H4 (cell line): ENCODE data around the gene ADGRF4. TPM values are rescaled to one million over a fixed set of nuclear protein-coding genes. Genes with fewer than 3 reads are reported as not detected.
"Not testable (repeated sequence)": the region's sequence is repeated elsewhere in the genome, so short reads cannot be mapped to it uniquely, and the experiment has no call there.

Experiments
- DNase-seq: peaks from one replicate; pipeline ENCODE4 v3.0.0-alpha.2; 2015; ENCODE audit warnings: low spot score
- total RNA-seq: library from RNA; depleted of rRNA; stranded (reverse); fragments of >200 nt; shearing (Covaris generic); gene quantifications from 2 replicates; pipeline ENCODE4 v1.2.3, GENCODE V29; 2014; rRNA removed

Gene ADGRF4
- total RNA-seq, 1 experiment from 2014 or later = 0.81 TPM

DNA sequence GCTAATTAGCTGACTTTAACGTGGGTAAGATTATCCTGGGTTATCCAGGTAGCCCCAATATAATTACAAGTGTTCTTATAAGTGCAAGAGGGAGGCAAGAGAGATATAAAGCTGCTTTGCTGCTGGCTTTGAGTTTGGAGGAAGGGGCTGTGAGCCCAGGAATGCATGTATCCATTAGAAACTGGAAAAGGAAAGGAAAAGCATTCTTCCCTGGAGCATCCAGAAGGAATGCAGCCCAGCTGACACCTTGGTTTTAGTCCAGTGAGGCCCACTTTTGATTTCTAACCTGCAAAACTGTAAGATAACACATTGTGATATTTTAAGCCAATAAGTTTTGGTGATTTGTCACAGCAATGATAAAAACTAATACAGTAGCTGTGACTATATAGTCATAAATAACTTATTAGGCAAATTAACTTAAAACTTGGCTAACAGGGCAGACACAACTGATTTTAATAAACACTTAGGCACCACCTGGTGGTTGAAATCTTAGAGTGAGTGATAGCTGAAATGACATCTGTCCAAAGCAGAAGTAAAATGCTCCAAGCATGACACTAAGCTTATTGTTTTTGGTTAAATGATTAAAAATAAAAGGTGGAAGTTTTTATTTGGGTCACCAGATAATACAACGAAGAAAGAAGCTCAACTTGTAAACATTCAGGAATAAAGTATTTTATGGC is 35.6 kb downstream of the ADGRF4 start:
- DNase-seq = no peak

DNA sequence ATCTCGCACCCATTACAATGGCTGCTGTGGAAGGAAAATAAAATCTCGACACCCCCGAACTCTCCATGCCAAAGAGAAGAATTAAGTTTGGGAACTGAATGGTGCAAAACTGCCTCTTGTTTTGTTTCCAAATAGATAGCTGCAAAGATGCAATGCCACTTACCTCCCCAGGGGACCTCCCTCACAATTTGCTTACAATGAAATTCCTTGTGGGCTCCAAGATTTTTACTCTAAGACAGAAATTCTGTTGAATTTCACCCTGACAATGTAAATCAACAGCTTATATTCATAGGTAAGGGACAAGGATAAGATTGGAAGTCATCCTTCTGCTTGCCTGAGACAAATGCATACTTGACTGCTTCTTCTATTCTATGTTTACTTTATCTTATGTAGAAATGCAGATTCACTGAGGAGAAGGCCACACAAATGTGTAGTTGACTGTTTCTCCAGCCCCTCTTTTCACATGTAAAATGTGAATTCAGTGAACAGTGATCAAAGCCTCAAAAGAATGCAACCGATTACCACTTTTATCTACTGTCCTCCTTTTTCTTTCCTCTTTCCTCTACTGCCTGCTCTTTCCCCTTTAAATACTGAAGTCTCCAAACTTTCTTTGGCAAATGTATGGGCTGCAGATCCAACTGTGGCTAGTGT is 36.6 kb downstream of the ADGRF4 start:
- no peak for DNase-seq

DNA sequence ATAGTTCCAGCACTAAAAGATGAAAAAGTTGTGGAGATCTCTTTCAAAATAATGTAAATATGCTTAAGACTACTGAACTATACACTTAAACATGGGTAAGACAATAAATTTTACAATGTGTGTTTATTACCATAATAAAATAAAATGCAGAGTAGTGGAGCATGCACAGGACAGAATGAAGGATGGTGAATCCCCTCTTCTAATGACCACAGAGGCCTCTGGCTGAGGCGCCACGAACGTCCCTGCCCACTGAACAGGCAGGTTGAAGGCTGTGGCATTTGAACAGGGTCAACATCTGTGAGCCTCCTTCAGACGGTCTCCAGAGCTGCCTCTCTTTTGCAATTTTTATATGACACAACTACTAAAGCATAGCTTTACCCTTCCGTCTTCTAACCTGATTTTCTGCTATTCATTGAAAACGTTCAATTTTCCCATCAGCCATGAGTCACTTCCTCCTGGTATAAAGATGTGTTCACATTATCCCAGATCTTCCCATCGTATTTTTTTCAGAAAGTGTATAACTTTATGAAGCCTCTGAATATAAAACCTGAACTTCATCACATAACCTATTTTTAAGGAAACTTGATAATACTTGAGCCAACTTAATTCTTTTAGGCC is 37.8 kb downstream of the ADGRF4 start:
- DNase-seq = no peak

DNA sequence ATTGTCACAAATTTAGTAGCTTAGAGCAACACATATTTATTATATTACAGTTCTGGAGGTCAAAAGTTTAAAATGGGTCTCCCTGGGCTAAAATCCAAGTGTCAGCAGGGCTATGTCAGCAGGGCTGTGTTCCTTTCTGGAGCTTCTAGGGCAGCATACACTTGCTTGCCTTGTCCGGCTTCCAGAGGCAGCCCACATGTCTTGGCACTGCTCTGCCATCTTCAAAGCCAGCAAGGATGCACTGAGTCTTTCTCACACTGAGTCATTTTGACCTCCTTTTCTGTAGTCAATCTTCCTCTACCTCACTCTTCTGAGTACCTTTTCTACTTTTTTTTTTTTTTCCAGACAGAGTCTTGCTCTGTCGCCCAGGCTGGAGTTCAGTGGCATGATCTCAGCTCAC is 39.0 kb downstream of the ADGRF4 start:
- DNase-seq = peak; percentile 23

DNA sequence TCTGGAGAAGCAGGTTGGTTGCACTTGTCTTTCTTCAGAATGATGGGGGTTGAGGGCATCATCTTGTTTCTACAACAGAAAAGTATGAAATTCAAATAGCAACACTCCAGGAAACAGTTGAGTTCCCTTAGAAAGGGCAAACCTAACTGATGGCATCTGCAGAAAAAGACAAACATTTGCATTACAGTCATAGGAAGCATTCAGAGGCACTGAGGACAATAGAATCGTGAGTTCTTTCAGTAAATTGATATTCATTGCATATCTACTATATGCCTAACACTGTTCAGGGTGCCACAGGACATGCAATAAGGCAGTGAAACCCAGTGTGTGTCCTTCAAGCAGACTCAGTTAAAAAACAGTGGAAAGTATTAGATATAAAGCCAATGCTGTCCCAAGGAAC is 42.3 kb downstream of the ADGRF4 start:
- no peak for DNase-seq

DNA sequence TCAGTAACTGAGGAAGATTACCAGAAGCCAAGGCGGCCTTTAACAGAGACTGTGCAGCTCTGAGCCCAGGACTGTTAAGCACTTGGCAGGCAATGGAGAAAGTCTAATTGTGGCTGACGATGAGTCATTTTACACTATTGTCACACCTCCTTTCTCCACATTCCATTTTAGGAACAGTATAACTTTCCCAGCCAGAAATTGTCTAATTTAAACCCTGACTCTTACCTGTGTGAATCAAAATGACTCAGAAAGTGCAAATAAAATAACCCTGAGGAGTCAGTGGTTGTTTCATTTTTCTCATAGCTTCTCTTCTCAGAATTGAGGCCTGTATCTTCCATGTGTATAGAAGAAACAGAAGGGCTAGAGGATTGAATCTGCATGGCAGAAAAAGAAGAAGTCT is 43.4 kb downstream of the ADGRF4 start:
- DNase-seq = peak; percentile 35

DNA sequence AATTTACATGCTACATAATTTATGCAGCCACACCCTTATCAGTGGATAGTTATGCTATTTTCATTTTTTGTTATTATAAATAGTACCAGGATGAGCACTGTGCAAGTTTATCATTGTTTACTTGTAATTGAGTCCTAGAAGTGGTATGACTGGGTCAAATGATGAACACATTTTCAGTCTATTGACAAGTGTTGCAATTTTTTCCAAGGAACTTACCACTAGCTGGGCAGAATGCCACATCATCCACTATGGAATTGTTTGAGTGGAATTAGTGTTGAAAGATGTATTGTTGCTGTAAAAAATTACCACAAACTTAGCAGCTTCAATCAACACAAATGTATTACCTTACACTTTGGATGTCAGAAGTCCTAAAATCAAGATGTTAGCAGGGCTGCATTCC is 45.4 kb downstream of the ADGRF4 start:
- peak; percentile 20 for DNase-seq

DNA sequence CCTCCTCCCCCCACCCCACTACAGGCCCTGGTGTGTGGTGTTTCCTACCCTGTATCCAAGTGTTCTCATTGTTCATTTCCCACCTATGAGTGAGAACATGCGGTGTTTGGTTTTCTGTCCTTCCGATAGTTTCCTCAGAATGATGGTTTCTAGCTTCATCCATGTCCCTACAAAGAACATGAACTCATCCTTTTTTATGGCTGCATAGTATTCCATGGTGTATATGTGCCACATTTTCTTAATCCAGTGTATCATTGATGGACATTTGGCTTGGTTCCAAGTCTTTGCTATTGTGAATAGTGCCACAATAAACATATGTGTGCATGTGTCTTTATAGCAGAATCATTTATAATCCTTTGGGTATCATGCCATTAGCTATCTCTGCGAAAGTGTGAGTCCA is 46.9 kb downstream of the ADGRF4 start:
- not testable (repeated sequence) for DNase-seq

DNA sequence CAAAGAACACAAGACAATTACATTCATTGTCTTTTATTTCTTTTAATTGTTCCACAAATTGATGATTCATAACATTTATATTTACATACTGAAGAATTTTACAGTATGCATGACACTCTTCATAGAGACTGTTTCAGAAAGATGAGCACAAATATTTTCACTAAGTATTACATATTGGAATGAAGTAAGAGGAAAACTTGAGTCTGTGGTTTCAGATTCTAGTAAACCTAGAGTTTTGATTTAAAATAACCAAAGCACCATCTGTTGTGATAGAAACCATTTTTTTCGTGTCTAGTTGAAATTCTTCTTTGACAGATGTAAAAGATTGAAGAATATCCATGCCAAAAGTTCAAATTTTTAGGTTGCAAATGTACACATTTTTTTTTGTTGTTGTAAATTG is 51.4 kb downstream of the ADGRF4 start:
- DNase-seq = no peak

DNA sequence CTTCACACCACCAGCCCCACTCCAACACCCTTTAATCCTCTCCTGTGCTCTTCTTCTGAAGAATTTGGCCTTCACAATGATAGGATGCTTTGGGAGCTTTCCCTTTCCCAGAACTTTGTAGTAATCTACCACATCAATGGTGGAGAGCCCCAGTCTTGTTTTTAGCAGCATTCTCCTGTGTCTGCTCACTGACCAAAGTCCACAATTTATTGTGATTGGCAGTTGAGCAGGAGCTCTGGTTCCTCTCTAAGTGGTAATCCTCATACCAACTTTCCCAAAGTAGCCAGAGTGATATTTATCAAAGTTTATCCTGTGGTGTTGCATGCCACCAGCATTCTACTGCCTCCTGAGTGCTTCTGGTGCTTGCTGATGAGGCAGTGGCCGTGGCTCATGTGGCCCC is 54.4 kb downstream of the ADGRF4 start:
- DNase-seq = no peak

DNA sequence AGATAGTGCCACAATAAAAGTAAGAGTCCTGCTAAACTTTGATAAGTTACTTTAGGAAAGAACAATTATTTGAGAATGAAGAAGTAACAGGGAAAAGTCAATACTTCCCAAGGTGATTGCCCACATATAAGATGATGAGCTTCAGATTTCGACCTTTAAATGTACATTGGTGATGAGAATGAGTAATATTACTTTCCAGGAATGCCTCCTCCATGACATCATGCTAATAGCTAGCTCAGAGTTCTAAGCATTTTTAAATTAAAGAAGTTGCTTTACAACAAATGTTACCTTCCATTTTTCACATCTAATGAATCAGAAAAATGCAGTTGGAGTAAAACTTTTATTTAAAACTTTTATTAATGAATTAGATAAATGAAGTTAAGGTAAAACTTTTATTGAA is 61.0 kb downstream of the ADGRF4 start:
- DNase-seq = no peak

DNA sequence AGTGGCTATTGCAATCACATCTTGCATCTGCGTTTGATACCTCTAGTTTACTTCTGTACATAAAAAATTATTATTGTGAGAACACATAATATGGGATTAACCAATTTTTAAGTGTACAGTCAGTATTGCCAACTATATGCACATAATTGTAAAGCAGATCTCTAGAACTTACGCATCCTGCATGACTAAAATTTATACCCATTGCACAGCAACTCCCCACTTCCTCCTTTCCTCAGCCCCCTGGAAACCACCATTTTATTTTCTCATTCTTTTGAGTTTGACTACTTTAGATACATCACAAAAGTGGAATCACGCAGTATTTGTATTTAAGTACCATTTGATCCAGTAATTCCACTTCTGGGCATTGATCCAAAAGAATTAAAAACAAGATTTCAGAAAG is 64.1 kb downstream of the ADGRF4 start:
- no peak for DNase-seq

DNA sequence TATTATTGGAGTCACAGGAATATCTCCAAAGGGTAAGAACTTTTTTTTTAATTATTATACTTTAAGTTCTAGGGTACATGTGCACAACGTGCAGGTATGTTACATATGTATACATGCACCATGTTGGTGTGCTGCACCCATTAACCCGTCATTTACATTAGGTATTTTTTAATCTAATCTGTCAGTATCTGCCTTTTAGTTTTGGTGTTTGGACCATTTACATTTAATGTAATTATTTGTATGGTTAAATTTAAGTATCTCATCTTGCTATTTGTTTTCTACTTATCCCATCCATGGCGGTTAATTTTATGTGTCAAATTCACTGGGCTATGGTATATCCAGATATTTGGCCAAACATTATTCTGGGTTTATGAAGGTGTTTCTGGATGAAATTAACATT is 68.1 kb downstream of the ADGRF4 start:
- DNase-seq = no peak

DNA sequence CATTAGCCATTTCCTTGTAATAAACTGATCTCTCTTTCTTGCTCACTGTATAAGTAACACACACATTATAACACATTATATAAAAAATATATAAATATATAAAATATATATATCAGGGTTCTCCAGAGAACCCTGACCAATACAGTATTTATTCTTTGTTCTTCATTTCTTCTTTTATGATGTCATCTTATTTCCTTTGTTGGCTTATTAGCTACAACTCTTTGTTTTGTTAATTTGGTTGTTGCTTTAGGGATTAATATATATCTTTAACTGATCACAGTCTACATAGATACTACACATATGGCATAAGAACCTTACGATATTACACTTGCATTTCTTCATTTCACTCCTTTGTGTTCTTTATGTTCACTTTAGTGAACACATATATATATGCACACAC is 68.7 kb downstream of the ADGRF4 start:
- no peak for DNase-seq

DNA sequence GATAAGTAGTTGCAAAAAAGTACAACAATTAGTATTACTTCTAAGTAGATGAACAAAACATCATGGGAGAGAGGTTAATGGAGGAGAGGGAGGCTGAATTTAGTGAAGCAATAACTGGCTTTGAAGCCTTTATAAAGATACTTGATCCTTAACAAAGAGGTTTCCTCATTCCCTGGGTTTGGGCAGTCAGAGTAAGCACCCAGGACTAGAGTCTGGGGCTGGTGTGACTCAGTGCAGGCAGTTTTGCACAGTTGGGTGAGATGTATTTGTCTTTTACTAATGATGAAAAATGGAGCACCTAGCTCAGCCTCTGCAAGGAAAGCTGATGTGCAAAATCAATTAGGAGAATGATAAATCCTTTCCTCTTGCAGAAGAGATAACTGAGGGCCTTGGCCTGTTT is 71.6 kb downstream of the ADGRF4 start:
- DNase-seq = no peak

Other genes starting within 250 kb of the ADGRF4 start
- gene CD2AP, start 220.8 kb upstream of the ADGRF4 start, total RNA-seq = 19.3 and 27.1 TPM in 2 replicates
- gene OPN5, start 83.5 kb downstream of the ADGRF4 start, total RNA-seq = 0.17 TPM in 1 of 2 replicates, not detected in the other